Natural killer cell (primary cell): ENCODE data around the gene ACADSB. TPM values are rescaled to one million over a fixed set of nuclear protein-coding genes. Genes with fewer than 3 reads are reported as not detected.

Experiments used
- ATAC-seq, 3 donors: fragments of 150-1000 bp in 2 of 3; fragments of 200-7000 bp in 1 of 3; cut with Tn5 transposase; 1 replicate in 1 of 3; 2 replicates in 2 of 3; pipeline ENCODE4 v1.10.0; 2021; ENCODE audit warnings: mild to moderate bottlenecking in 2 of 3, moderate library complexity in 2 of 3
- DNase-seq, 2 donors: peaks; one replicate each; pipeline versions ENCODE4 v3.0.0 to v3.0.0-alpha.2; 2013 to 2021; ENCODE audit warnings: mixed read lengths in 1 of 2
- H3K27ac ChIP-seq: one replicate; pipeline ENCODE4 v1.5.1; 2013; ENCODE audit warnings: mild to moderate bottlenecking, low read length
- H3K27me3 ChIP-seq: one replicate; pipeline ENCODE4 v1.6.1; 2013; ENCODE audit warnings: low read length; ENCODE audit not compliant: control insufficient read depth, insufficient read depth
- H3K36me3 ChIP-seq: one replicate; pipeline ENCODE4 v1.6.1; 2013; ENCODE audit warnings: low read length; ENCODE audit not compliant: control insufficient read depth, insufficient read depth
- H3K4me1 ChIP-seq: one replicate; pipeline ENCODE4 v1.6.1; 2013; ENCODE audit warnings: low read length; ENCODE audit not compliant: control insufficient read depth, insufficient read depth
- H3K4me3 ChIP-seq: one replicate; pipeline ENCODE4 v1.5.1; 2013; ENCODE audit warnings: low read length
- H3K9me3 ChIP-seq: one replicate; pipeline ENCODE4 v1.6.1; 2013; ENCODE audit warnings: low read length; ENCODE audit not compliant: control insufficient read depth, insufficient read depth
- H3K27ac Mint-ChIP-seq, 2 donors: one replicate each; pipeline ENCODE4 v1.8.0; 2022; ENCODE audit warnings: mild to moderate bottlenecking in 2 of 2, mixed read lengths in 2 of 2, moderate library complexity in 1 of 2
- H3K27me3 Mint-ChIP-seq, 2 donors: one replicate each; pipeline ENCODE4 v1.8.0; 2022; ENCODE audit warnings: low read depth in 2 of 2, mixed read lengths in 2 of 2
- H3K36me3 Mint-ChIP-seq: one replicate; pipeline ENCODE4 v1.8.0; 2022; ENCODE audit warnings: mixed read lengths
- H3K4me1 Mint-ChIP-seq, 2 donors: one replicate each; pipeline ENCODE4 v1.8.0; 2022; ENCODE audit warnings: mixed read lengths in 2 of 2
- H3K4me3 Mint-ChIP-seq: one replicate; pipeline ENCODE4 v1.8.0; 2022; ENCODE audit warnings: mild to moderate bottlenecking, moderate library complexity, mixed read lengths
- H3K9me3 Mint-ChIP-seq, 2 donors: one replicate each; pipeline ENCODE4 v1.8.0; 2022; ENCODE audit warnings: mixed read lengths in 2 of 2
- CTCF ChIP-seq: fragments of 200-600 bp; IDR thresholded peaks from one replicate; pipeline ENCODE4 v1.8.0; 2022; ENCODE audit warnings: antibody characterized with exemption
- WGBS: methylation state at CpG from one replicate; pipeline ENCODE4 v1.1.7; 2013; ENCODE audit warnings: missing lambda C conversion rate; ENCODE audit not compliant: insufficient coverage; 5-methylcytosine and 5-hydroxymethylcytosine counted together
- intact Hi-C: fragments of 100-400 bp; cut with micrococcal nuclease; formaldehyde crosslinking; loops from one replicate; pipeline ENCODE4 v1.14.2; 2022
- total RNA-seq, 4 donors: library from RNA; stranded (reverse); fragments of 120-200 nt in 1 of 4; gene quantifications; one replicate each; pipeline versions ENCODE4 v1.2.3 to v1.2.4, GENCODE V29; 2013 to 2022

The ACADSB gene
- total RNA-seq, 3 donors from 2014 or later (not counting 1 experiment from before 2014, with no cell fraction given) = 20.8 to 27.3 (median 22.4) TPM

- 96% methylated on average over 10 of the region's 10 CpGs for WGBS
These were observed 59.5 kb downstream of the ACADSB start for GRCh38 chr10:123068087-123068853.

GRCh38 chr10:123069246-123069986 is 60.6 kb downstream of the ACADSB start:
- 70% methylated on average over 6 of the region's 8 CpGs for WGBS
- H3K4me1 ChIP-seq = no peaks in the 10 kb centered on the region

More at GRCh38 chr10:123068087-123068853, 59.5 kb downstream of the ACADSB start:
- peaks cover 13 to 44% of the 10 kb centered on the region in 2 donors for H3K27me3 Mint-ChIP-seq
- Histone ChIP-seq H3K4me3 (no peak overlapping the region), H3K4me1 (no peaks in the 10 kb centered on the region), H3K9me3 (no peaks in the 10 kb centered on the region), H3K27ac (no peak overlapping the region), H3K27me3 (peaks cover 3% of the 10 kb centered on the region), H3K36me3 (no peaks in the 10 kb centered on the region)
- TF ChIP-seq CTCF = no peak
- intact Hi-C loops = no loop called here
- no peaks in the 10 kb centered on the region for H3K4me1 Mint-ChIP-seq
- DNase-seq = no peak
- H3K36me3 Mint-ChIP-seq = no peaks in the 10 kb centered on the region
- H3K4me3 Mint-ChIP-seq = no peak overlapping the region
- ATAC-seq = no peak
- H3K9me3 Mint-ChIP-seq = no peaks in the 10 kb centered on the region
- H3K27ac Mint-ChIP-seq = no peak overlapping the region

GRCh38 chr10:123073187-123073586 is 64.4 kb downstream of the ACADSB start:
- Mint-ChIP-seq H3K36me3 (no peaks in the 10 kb centered on the region), H3K4me3 (no peak overlapping the region), H3K27me3 (peaks cover 10 to 28% of the 10 kb centered on the region in 2 donors), H3K4me1 (no peaks in the 10 kb centered on the region), H3K27ac (no peak overlapping the region), H3K9me3 (no peaks in the 10 kb centered on the region)
- H3K9me3 ChIP-seq = no peaks in the 10 kb centered on the region
- H3K27ac ChIP-seq = no peak overlapping the region
- H3K4me3 ChIP-seq = no peak overlapping the region
- no peaks in the 10 kb centered on the region for H3K4me1 ChIP-seq
- TF ChIP-seq CTCF = no peak
- H3K27me3 ChIP-seq = peaks cover 3% of the 10 kb centered on the region
- DNase-seq (no peak), ATAC-seq (no peak)
- 76% methylated on average over 6 of the region's 6 CpGs for WGBS
- no peaks in the 10 kb centered on the region for H3K36me3 ChIP-seq
- intact Hi-C loops = no loop called here

More at GRCh38 chr10:123069246-123069986, 60.6 kb downstream of the ACADSB start:
- peaks cover 13 to 41% of the 10 kb centered on the region in 2 donors for H3K27me3 Mint-ChIP-seq
- H3K36me3 Mint-ChIP-seq = no peaks in the 10 kb centered on the region
- H3K9me3 ChIP-seq = no peaks in the 10 kb centered on the region
- no peak overlapping the region for H3K4me3 Mint-ChIP-seq
- ATAC-seq (no peak), DNase-seq (no peak)
- H3K36me3 ChIP-seq = no peaks in the 10 kb centered on the region
- H3K27ac ChIP-seq = no peak overlapping the region
- H3K27me3 ChIP-seq = peaks cover 3% of the 10 kb centered on the region
- no peak overlapping the region for H3K4me3 ChIP-seq
- TF ChIP-seq CTCF = no peak
- no peaks in the 10 kb centered on the region for H3K9me3 Mint-ChIP-seq
- no peaks in the 10 kb centered on the region for H3K4me1 Mint-ChIP-seq
- intact Hi-C loops = no loop called here
- H3K27ac Mint-ChIP-seq = no peak overlapping the region
